ENCODE measurements around the gene EHD4.
A peak's percentile ranks its signal among the peaks of the same experiment; 100 is the strongest.

The EHD4 gene

DNA sequence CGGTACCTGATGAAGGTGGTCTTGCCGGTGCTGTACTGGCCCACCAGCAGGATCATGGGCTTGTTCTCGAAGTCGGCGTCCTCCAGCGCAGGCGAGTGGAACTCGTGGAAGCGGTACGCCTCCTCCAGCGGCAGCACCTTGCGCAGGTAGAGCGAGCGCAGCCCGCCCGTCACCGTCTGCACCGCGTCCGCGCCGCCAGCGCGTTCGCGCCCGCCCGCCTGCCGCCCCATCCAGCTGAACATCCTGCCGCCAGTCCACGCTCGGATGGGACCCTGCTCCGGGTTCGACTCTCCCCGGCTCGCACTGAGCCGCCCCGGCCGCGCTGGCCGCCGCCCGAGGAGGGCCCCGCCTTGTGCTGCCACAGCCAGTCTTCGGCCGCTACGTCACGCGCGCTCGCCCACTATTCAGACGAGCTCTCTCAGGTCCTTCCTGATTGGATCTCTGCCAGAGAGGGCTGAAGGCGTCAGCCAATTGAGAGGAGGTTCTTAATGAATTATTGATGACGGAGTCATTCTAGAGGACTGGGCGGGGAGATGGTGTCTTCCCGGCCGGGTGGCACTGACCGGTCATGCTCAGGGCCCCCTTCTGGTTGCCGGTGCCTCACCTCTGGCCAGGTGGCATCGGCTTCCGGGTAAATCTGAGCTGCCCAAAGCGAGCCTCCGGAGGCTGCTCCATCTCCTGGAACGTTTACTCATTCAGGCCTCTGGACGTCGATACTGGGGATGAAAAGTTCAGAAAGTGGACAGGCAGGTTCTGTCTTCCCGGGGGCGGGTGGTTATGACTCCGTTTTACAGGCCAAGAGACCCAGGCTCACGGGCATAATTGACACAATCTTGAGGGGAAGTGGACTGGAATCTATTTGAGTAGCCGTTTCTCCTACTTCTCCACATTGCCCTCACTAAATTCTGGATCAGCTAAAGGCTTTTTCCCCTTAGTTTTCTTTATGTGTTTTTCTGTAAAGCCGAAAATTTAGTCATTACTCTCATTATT, at the start of gene EHD4:
EHD4 (minus strand) TSS at position 305 of the 990 bp plus-strand sequence; CDS start at position 242, 63 bp downstream.
- peak; percentile 96 for DNase-seq

DNA sequence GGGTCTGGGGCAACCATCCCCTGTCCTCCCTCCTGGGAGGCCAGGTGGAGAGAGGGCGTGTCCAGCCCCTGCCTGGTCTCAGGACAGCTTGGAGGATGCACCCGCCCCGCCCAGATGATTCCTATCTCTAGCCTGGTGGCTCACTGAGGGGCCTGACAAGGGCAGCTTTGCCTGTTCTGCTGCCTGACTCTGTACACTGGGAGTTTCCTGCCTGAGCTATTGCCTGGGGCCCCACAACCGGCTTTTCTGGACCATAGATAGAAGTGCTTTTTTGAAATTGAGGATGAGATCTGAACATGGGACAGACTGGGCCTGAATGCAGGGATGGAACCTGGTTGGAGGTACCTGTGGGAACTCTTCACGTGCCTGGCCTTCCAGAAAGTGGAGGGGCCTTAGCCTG, 49.2 kb upstream of the EHD4 start:
- no peak for DNase-seq

DNA sequence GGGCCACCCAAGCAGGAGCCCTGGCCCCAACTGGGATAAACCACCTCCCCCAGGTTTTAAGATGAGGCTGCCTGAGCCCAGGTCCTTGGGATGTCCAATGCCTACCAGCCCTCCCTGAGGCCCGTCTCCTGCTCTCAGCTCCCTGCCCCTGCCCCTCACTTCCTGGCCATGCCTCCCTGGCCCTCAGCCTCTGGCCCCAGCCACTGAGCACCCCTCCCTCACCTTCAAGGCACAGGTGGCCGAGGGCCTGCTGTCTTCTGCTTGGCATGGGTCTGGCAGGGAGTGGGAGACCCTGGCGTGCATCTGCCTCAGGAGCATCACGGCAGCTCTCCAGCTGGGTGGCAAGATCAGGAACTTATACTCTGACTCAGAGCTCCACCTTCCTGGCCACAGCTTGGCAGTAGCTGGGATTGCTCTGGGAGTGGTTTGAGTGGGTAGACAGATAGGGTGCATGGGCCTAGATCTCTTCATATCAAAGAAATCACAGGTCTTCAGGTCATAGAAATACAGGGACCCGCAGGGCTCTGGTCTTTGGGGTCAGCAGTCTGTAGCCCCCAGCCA, 48.4 kb upstream of the EHD4 start, which contains the start of gene PLA2G4E:
PLA2G4E (minus strand) TSS at position 330 of the 561 bp plus-strand sequence; CDS start at position 318, 12 bp downstream.
- DNase-seq, result no peak

DNA sequence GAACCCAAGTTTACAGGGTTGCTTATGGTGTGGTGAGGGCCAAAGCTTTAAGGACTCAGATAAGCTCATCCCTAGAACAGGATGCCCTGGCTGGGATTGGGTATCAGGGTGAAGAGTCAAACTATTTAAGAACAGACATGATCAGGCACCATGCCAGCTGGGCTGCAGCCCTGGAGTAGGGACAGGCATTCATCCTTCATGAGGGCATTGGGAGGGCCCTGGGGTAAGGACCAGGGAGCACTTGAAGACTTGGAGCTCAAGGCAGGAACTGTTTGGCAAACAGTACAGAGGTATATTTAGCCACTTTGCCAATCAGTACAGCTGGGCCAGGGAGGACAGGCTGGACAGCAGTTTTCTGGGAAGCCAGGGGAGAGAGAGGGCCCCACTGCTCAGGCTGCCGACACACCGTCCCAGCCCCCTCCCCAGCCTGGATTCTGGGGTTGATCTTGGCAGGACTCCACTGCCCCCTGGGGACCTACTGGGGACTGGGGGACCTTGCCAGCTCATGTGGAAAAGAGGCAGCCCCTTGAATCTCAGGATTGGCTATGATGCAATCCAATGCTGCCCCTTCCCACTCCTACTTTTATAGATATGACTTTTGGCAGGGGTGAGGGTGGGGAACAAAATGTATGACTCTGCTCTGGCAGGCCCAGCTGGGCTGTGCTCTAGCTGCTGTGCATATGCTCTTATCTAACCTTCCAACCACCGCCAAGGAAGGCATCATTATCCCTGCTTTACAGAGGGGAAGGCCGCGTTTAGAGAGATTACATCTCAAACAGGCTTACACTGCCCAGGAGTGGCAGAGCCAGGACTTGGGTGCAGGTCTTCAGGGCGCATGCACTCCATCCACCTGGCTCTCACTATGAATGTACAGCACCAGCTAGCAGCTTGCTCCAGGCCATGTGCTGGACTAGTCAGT, 46.2 kb upstream of the EHD4 start:
- DNase-seq, result no peak

DNA sequence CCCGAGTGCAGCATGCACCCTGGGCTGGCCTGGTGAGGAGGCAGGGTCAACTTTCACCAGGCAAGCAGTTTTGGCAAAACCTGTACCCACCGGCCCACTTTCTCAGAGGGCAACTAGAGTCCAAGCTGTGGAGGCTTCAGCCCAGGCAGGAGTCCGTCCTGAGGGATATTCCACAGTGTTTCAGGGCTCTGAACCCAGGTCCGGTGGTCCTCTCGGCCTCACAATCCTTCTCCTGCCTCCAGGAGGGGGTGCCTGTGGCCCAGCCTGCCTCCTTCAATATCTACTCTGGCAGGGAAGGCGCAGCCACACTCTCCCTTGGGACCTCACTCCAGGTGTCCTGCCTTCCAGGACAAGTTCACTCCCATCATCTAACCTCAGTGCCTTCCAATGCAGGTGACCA, 44.6 kb upstream of the EHD4 start:
- no peak for DNase-seq

DNA sequence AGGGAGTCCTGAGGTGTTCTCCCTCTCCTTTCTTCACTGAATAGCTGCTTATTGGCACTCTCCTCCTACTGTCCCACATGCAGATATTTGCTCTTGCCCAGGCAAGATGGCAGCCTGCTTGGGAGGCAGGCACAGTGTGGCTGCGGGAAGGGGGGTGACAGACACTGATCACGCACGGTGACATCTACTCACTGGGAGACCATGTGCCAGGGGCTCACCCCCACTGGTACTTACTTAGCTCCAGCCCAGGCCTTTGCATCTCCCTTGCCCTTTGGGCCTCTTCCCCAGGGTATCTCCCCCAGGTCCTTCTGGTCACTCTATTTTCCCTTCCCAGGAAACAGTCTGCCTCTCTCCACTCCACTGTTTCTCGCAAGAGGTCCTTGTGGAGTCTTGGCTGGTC, 42.0 kb upstream of the EHD4 start:
- DNase-seq, result no peak

DNA sequence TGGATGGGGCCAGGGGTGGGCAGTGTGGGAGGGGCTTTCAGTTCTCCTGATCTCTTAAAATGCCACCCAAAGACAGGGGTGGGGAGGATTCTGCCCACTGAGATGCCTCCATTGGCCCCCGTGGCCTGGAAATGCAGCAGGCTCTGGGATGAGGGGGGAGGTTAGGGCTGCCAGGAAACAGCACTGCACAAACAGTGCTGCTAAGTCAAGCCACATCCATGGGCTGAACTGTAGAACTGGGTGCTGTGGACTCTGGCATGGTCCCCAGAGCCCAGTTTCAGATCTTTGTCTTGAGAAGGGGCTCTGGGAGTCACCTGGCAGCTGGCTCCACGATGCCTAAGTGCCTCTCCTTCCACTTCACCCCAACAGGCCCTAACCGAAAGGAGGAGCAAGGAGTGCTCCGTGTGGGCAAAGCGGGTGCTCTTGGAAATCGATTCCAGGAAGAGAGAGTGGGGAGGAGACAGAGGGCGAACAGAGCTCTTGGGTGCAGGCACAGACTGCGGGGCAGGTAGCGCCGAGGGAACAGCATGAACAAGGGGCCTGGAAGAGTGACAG, 40.6 kb upstream of the EHD4 start:
- DNase-seq, result no peak

DNA sequence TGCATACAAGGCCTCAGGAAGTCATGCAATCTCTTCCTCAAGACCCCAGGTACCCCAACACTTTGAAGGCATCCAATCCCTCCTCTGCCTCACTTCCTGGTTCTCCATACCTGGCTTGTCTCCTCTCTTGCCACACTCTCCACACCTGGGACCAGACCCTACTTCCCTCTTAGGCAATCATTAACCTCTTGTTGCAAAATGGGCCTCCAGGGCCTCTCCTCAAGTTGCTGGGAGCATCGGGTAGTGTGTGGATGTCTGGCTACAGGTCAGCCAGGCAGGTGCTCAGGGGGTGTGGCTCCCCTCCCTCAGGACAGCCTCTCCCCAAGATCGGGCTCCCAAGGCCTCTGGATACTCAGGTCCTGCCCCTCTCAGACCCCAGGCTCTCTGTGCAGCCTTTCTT, 39.9 kb upstream of the EHD4 start:
- no peak for DNase-seq

DNA sequence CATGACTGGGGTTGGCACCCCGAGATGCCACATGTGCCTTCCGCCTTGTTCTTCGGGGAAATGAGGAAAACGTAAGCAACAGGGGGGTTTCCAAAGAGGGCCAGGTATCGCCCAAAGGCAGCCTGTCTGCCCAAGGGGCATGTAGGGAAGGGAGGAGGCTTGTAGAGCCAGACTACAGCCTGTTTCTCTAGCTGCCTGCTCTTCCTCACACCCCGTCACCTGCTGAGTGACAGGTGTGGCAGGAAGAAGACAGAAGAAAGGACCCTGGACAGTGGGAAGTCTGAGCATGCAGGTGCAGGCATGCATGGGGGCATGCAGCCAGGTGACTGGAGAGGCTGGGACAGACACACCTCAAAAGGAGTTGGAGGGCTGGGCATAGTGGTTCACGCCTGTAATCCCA, 38.7 kb upstream of the EHD4 start:
- DNase-seq, result no peak

DNA sequence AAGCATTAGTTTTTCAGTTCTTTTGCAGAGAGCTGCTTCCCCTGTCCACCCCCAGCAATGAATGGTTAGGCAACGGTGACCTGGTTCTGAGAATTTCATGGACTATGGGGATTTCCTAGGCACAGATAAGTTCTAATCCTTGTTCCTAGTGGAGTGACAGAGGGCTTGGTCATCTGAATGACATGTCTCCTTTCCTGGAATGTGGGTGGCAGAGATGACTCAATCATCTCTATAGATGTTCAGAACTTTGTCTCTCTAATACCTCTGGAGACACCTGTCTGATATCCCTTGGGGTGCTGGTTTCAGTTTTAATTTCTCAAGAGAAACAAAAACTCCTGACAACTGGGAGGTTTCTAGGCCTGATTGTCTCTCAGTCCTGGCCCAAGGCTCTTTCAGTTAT, 38.1 kb upstream of the EHD4 start:
- DNase-seq, result no peak

DNA sequence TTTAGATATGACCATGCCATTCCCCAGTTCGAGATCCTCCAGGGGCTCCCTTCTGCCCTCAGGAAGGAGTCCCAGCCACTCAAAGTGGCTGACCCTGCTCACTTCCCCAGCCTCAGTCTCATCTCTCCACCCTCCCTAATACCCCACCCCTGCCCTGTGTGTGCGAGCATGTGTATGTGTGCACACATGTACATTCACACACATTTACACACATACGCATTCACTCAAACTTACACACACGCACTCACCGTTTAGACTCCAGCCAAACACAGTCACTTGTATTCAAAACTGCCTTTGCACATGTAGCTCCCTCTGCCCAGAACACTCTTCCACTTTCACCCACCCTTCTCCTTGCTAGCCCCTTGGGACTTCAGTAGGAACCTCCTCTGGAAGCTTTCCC, 37.1 kb upstream of the EHD4 start:
- no peak for DNase-seq

DNA sequence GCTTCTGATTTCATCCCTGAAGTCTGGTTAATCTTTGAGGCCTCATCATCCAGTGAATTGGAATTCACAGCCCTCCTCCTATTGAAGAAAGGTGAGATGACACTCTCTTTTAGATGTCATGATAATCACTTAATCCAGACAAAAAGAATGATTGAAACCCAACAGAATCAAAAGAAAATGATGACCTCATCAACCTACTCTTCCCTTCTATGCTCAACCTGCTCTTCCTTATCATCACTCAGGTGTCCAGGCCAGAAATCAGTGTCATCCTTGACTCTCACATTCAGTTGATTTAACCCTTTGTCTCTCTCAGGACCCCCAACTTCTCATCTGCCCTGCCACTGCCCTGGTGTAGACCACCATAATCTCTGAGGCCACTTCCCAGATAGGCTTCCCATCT, 36.7 kb upstream of the EHD4 start:
- DNase-seq, result no peak

DNA sequence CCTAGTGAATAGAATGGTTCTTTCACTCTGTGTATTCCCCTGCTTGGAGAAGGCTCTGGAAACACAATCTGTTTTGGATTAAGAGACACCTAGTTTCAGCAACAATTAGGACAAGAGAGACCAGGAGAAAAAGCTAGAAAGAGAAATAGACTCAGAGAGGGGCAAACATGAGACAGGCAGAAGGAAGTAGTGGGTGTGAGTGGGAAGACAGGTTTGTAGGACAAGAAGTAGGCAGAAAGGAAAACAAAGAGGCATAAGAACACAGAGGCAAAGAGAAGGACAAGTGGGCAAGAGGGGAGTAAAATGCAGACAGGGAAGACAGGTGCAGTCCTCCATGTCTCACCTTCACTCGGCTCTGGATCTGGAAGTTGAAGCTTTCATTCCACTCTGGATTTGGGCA, 35.0 kb upstream of the EHD4 start:
- DNase-seq, result no peak

DNA sequence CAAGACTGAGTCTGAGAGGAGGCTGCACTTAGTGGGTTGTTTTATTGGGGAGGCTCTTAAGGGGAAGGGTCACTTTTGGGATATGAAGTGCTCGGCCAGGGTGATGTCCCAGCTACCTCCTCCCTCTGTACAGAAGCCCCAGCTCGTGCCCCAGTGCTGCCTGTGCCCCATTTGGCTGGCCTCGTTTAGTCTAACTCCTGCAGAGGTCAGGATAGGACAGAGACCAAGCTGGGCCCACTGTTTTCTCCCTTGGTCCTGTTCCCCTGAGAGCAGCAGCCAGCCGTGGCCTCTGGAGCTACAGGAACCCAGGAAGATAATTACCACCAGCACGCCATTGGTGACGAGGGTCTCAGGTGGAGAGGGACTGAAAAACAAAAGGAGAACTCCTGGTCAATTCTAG, 30.0 kb upstream of the EHD4 start:
- no peak for DNase-seq

DNA sequence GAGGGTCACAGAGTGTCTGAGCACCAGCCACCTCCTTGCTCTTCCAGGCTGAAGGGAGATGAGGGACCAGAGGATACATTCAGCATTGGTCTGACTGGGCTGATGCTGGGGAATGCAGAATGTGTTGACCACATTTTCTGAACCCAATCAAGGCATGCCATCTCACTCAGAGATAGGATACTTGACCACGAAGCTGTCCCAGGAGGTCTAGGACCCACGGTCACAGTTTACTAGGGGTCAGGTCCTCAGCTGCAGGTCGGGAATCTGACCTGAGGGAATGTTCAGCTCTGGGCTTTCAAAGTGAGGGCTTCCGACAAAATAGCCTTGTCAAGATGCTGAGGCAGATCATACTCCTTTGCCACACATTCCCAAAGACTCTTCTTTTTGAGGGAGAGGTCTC, 28.9 kb upstream of the EHD4 start:
- DNase-seq, result no peak

DNA sequence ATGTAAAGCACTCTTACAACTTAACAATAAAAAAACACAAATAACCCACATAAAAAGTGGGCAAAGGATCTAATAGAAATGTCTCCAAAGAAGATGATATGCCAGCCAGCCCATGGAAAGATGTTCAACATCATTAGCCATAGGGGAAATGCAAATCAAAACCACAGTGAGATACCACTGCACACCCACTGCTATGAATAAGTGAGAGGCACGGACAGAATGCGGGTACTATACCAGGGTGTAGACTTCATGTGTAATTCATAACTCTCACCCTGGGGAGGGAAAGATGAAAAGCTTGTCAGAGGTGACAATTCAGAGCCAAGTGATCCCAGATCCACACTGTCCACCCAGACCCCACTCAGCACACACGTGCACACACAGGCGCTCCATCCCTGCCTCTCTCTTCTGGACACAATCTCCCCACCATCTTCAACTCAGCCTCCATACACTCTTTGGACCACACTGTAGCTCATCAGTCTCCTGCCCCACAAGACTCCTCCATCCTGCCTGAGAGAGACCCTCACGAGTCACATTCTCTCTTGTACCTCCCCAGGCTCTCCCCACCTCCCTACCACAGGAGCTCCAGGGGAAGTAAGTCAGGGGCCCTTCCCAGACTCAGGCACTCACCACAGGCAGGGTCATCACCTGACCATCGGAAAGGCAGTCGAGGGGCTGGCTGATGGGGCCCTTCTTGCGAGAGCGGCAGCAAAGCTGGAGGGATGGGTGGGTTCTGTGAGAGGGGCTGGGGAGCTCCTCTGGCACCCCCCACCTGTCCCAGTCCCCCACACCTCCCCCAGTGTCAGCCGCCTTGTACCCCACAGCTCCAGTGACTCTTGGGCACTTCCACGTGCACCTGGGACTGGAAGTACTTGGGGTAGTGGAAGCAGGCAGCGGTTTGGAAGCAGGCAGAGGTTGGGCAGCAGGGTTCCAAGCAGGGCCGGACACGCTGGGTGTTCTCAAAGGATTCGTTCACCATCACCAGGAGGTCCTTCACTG, 27.2 kb upstream of the EHD4 start:
- DNase-seq, result no peak

DNA sequence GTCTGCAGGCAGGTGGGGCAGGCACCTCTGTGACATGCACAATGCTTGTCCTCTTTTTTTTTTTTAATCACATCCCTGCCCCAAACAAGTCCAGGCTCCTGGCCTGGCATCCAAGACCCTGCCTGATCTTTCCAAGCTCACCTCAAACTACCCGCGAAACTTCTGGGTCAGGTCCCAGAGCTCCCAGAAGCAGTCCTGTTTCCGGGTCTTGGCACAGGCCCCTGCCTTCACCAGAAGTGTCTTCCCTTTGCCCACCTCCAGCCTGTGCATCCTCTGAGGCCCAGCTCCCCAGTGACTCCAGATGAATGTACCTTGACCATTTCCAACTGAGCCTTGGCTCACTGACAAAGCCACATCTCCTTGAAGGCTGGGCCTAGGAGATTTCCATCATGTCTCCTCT, 25.5 kb upstream of the EHD4 start:
- no peak for DNase-seq

DNA sequence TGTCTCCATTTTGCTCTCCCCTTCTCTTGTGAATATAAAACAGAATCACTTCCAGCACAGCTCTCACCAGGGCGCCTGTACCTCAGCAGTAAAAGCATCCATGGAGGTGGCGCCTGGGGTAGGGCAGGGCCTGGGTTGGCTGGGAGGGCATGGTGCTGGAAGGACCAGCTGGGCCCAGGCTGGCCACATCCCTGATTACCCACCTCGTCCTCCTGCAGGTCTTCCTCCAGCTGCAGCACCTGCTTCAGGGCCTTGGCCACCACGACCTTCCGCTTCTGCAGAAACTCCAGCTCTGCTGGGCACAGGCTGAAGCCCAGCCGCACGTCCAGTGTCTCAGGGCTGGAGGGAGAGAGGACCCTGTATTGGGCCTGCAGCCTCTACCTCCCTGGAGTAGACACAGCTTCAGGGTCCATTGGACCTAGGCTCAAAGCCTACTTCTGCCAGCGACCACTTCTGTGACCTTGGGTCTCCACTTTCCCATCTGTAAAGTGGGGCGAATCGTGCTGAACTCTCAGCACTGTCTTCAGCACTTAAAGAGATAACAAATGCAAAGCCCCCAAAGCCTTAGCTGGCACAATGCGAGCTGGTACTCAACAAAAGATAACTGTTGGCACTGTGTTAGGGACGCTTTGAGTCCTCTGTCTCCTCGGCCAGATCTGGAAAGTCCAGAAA, 24.7 kb upstream of the EHD4 start:
- DNase-seq, result no peak

DNA sequence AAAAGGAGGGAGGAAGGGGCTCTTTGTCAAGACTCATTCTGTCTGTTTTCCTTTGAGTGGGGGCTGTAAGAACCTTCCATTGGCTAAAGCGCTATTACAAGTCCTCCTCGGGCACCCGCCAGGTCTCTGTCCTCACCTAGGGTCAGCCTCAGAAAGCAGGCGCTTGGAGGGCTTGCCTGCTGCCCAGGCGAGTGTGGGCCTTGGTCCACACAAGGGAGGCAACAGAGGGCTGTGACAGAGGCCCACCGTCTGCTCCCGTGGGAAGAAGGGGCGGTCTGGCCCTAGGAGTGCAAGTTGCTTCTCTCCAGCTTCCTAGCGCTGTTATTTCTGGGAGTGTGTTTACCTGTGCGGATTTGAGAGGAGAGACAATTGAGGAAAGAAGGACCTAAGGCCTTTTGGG, 24.0 kb upstream of the EHD4 start:
- DNase-seq, result no peak

DNA sequence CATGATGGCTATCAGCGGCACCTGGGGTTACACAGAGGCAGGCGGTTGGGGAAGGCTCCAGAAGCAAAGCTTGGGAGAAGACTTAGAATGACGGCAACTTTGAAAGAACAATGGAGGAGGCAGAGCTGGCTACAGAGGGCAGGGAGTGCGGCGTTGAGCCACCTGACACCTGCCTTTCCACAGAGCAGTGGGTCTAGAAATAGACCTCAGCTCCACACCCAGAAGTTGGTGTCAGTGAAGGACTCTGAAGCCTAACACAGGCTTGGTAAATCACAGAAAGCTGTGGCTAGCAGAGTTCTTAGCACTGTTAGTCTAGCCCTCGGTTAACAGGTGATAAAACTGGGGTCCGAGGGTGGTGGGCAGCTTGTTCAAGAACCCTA, 23.1 kb upstream of the EHD4 start:
- DNase-seq, result no peak
